Measurements from ENCODE around the gene TFIP11.

The TFIP11 gene

GRCh38 chr22:26502688-26503561 is 9.3 kb downstream of the TFIP11 start:
- peaks cover 92% of the 10 kb centered on the region for H3K36me3 ChIP-seq (ENCODE audit: control insufficient read depth, insufficient read depth, low read length, severe bottlenecking)
- H3K9me3 ChIP-seq (ENCODE audit: control insufficient read depth, low read length) = no peaks in the 10 kb centered on the region
- H3K4me1 ChIP-seq (ENCODE audit: control insufficient read depth, insufficient read depth, low read length) = no peaks in the 10 kb centered on the region
- no peak overlapping the region for H3K4me3 ChIP-seq (ENCODE audit: low read length)
- H3K9ac ChIP-seq (ENCODE audit: low read length) = no peak overlapping the region
- H3K27me3 ChIP-seq (replicated peaks; ENCODE audit: control insufficient read depth, insufficient read depth, low read length) = no peaks in the 10 kb centered on the region
- peak; percentile 53 for DNase-seq (ENCODE audit: low read depth)

GRCh38 chr22:26501996-26502395 is 10.3 kb downstream of the TFIP11 start:
- Histone ChIP-seq H3K4me1 (ENCODE audit: control insufficient read depth, insufficient read depth, low read length) (no peaks in the 10 kb centered on the region), H3K9ac (ENCODE audit: low read length) (no peak overlapping the region), H3K27me3 (replicated peaks; ENCODE audit: control insufficient read depth, insufficient read depth, low read length) (no peaks in the 10 kb centered on the region), H3K4me3 (ENCODE audit: low read length) (no peak overlapping the region), H3K36me3 (ENCODE audit: control insufficient read depth, insufficient read depth, low read length, severe bottlenecking) (peaks cover 87% of the 10 kb centered on the region), H3K9me3 (ENCODE audit: control insufficient read depth, low read length) (no peaks in the 10 kb centered on the region)
- no peak for DNase-seq (ENCODE audit: low read depth)

- H3K36me3 ChIP-seq (ENCODE audit: control insufficient read depth, insufficient read depth, low read length, severe bottlenecking) = peaks cover 83% of the 10 kb centered on the region
- no peaks in the 10 kb centered on the region for H3K9me3 ChIP-seq (ENCODE audit: control insufficient read depth, low read length)
- no peaks in the 10 kb centered on the region for H3K4me1 ChIP-seq (ENCODE audit: control insufficient read depth, insufficient read depth, low read length)
Measured at GRCh38 chr22:26499188-26499703, 13.0 kb downstream of the TFIP11 start.

GRCh38 chr22:26496456-26496855 is 15.8 kb downstream of the TFIP11 start:
- no peaks in the 10 kb centered on the region for H3K4me1 ChIP-seq (ENCODE audit: control insufficient read depth, insufficient read depth, low read length)
- H3K27me3 ChIP-seq (replicated peaks; ENCODE audit: control insufficient read depth, insufficient read depth, low read length) = no peaks in the 10 kb centered on the region
- peaks cover 83% of the 10 kb centered on the region for H3K36me3 ChIP-seq (ENCODE audit: control insufficient read depth, insufficient read depth, low read length, severe bottlenecking)
- no peak overlapping the region for H3K9ac ChIP-seq (ENCODE audit: low read length)
- H3K4me3 ChIP-seq (ENCODE audit: low read length) = no peak overlapping the region
- H3K9me3 ChIP-seq (ENCODE audit: control insufficient read depth, low read length) = no peaks in the 10 kb centered on the region
- DNase-seq (ENCODE audit: low read depth) = no peak

More at GRCh38 chr22:26499188-26499703, 13.0 kb downstream of the TFIP11 start:
- H3K4me3 ChIP-seq (ENCODE audit: low read length) = no peak overlapping the region
- DNase-seq (ENCODE audit: low read depth) = no peak
- no peak overlapping the region for H3K9ac ChIP-seq (ENCODE audit: low read length)
- H3K27me3 ChIP-seq (replicated peaks; ENCODE audit: control insufficient read depth, insufficient read depth, low read length) = no peaks in the 10 kb centered on the region

- no peaks in the 10 kb centered on the region for H3K4me1 ChIP-seq (ENCODE audit: control insufficient read depth, insufficient read depth, low read length)
- no peak overlapping the region for H3K9ac ChIP-seq (ENCODE audit: low read length)
- H3K36me3 ChIP-seq (ENCODE audit: control insufficient read depth, insufficient read depth, low read length, severe bottlenecking) = peaks cover 82% of the 10 kb centered on the region
- no peak overlapping the region for H3K4me3 ChIP-seq (ENCODE audit: low read length)
- no peaks in the 10 kb centered on the region for H3K27me3 ChIP-seq (replicated peaks; ENCODE audit: control insufficient read depth, insufficient read depth, low read length)
- no peak for DNase-seq (ENCODE audit: low read depth)
- H3K9me3 ChIP-seq (ENCODE audit: control insufficient read depth, low read length) = no peaks in the 10 kb centered on the region
Measured at GRCh38 chr22:26494506-26494905, 17.8 kb downstream of the TFIP11 start.

- peaks cover 89% of the 10 kb centered on the region for H3K36me3 ChIP-seq (ENCODE audit: control insufficient read depth, insufficient read depth, low read length, severe bottlenecking)
Measured at GRCh38 chr22:26492220-26492619, 20.1 kb downstream of the TFIP11 start.

GRCh38 chr22:26489447-26490036 is 22.7 kb downstream of the TFIP11 start:
- no peaks in the 10 kb centered on the region for H3K27me3 ChIP-seq (replicated peaks; ENCODE audit: control insufficient read depth, insufficient read depth, low read length)
- H3K36me3 ChIP-seq (ENCODE audit: control insufficient read depth, insufficient read depth, low read length, severe bottlenecking) = peaks cover 67% of the 10 kb centered on the region
- peaks cover 11% of the 10 kb centered on the region for H3K4me1 ChIP-seq (ENCODE audit: control insufficient read depth, insufficient read depth, low read length)
- no peak overlapping the region for H3K9ac ChIP-seq (ENCODE audit: low read length)
- no peak overlapping the region for H3K4me3 ChIP-seq (ENCODE audit: low read length)
- H3K9me3 ChIP-seq (ENCODE audit: control insufficient read depth, low read length) = no peaks in the 10 kb centered on the region
- no peak for DNase-seq (ENCODE audit: low read depth)

More at GRCh38 chr22:26492220-26492619, 20.1 kb downstream of the TFIP11 start:
- no peak overlapping the region for H3K4me3 ChIP-seq (ENCODE audit: low read length)
- DNase-seq (ENCODE audit: low read depth) = no peak
- no peaks in the 10 kb centered on the region for H3K27me3 ChIP-seq (replicated peaks; ENCODE audit: control insufficient read depth, insufficient read depth, low read length)
- no peaks in the 10 kb centered on the region for H3K9me3 ChIP-seq (ENCODE audit: control insufficient read depth, low read length)
- H3K4me1 ChIP-seq (ENCODE audit: control insufficient read depth, insufficient read depth, low read length) = no peaks in the 10 kb centered on the region
- H3K9ac ChIP-seq (ENCODE audit: low read length) = no peak overlapping the region

- Histone ChIP-seq H3K27me3 (replicated peaks; ENCODE audit: control insufficient read depth, insufficient read depth, low read length) (no peaks in the 10 kb centered on the region), H3K9me3 (ENCODE audit: control insufficient read depth, low read length) (no peaks in the 10 kb centered on the region), H3K4me1 (ENCODE audit: control insufficient read depth, insufficient read depth, low read length) (peaks cover 17% of the 10 kb centered on the region), H3K4me3 (ENCODE audit: low read length) (no peak overlapping the region), H3K9ac (ENCODE audit: low read length) (no peak overlapping the region), H3K36me3 (ENCODE audit: control insufficient read depth, insufficient read depth, low read length, severe bottlenecking) (peaks cover 53% of the 10 kb centered on the region)
- no peak for DNase-seq (ENCODE audit: low read depth)
Measured at GRCh38 chr22:26487996-26488395, 24.3 kb downstream of the TFIP11 start.

- Histone ChIP-seq H3K4me3 (ENCODE audit: low read length) (no peak overlapping the region), H3K4me1 (ENCODE audit: control insufficient read depth, insufficient read depth, low read length) (peaks cover 26% of the 10 kb centered on the region), H3K9me3 (ENCODE audit: control insufficient read depth, low read length) (no peaks in the 10 kb centered on the region), H3K36me3 (ENCODE audit: control insufficient read depth, insufficient read depth, low read length, severe bottlenecking) (peaks cover 37% of the 10 kb centered on the region), H3K27me3 (replicated peaks; ENCODE audit: control insufficient read depth, insufficient read depth, low read length) (no peaks in the 10 kb centered on the region), H3K9ac (ENCODE audit: low read length) (no peak overlapping the region)
- no peak for DNase-seq (ENCODE audit: low read depth)
Measured at GRCh38 chr22:26486394-26486793, 25.9 kb downstream of the TFIP11 start.

- Histone ChIP-seq H3K36me3 (ENCODE audit: control insufficient read depth, insufficient read depth, low read length, severe bottlenecking) (peaks cover 32% of the 10 kb centered on the region), H3K4me3 (ENCODE audit: low read length) (no peak overlapping the region), H3K4me1 (ENCODE audit: control insufficient read depth, insufficient read depth, low read length) (peaks cover 26% of the 10 kb centered on the region), H3K27me3 (replicated peaks; ENCODE audit: control insufficient read depth, insufficient read depth, low read length) (no peaks in the 10 kb centered on the region), H3K9ac (ENCODE audit: low read length) (no peak overlapping the region), H3K9me3 (ENCODE audit: control insufficient read depth, low read length) (no peaks in the 10 kb centered on the region)
- DNase-seq (ENCODE audit: low read depth) = no peak
Measured at GRCh38 chr22:26485806-26486390, 26.4 kb downstream of the TFIP11 start.

GRCh38 chr22:26485013-26485412 is 27.3 kb downstream of the TFIP11 start:
- H3K27me3 ChIP-seq (replicated peaks; ENCODE audit: control insufficient read depth, insufficient read depth, low read length) = no peaks in the 10 kb centered on the region
- H3K4me1 ChIP-seq (ENCODE audit: control insufficient read depth, insufficient read depth, low read length) = peaks cover 26% of the 10 kb centered on the region
- H3K4me3 ChIP-seq (ENCODE audit: low read length) = peak overlapping the region; percentile 93
- peak; percentile 49 for DNase-seq (ENCODE audit: low read depth)
- peaks cover 25% of the 10 kb centered on the region for H3K36me3 ChIP-seq (ENCODE audit: control insufficient read depth, insufficient read depth, low read length, severe bottlenecking)
- H3K9me3 ChIP-seq (ENCODE audit: control insufficient read depth, low read length) = no peaks in the 10 kb centered on the region
- H3K9ac ChIP-seq (ENCODE audit: low read length) = peak overlapping the region; percentile 96
